ENCODE data around the gene ADAMTS16.

- TF ChIP-seq ZNF565 (CRISPR knock-in tag; conservative IDR thresholded peaks at IDR 0.05; ENCODE audit: low read depth): no peak
- TF ChIP-seq ZC3H10 (CRISPR knock-in tag; IDR thresholded peaks at IDR 0.05): no peak
- TF ChIP-seq PATZ1 (CRISPR knock-in tag; IDR thresholded peaks at IDR 0.05; ENCODE audit: borderline replicate concordance): no peak
- no peak for TF ChIP-seq TSHZ2 (CRISPR knock-in tag; IDR thresholded peaks at IDR 0.05)
- no peak for TF ChIP-seq ISL1 (CRISPR knock-in tag; IDR thresholded peaks at IDR 0.05)
Measured at GRCh38 chr5:5327126-5327525, 187.0 kb downstream of the ADAMTS16 start.

Data from SK-N-SH treated with all-trans-retinoic acid at 6 μM for 48 hours (cell line).